C4-2B (cell line): Measurements from ENCODE around the gene SACM1L.

ENCODE experiments used
- ZFX ChIP-seq: fragments of 450-650 bp; IDR thresholded peaks from 2 replicates; pipeline ENCODE4 v1.6.1; 2017
- TF ChIP-seq, protein P1 (sequence below): fragments of 450-650 bp; conservative IDR thresholded peaks from 2 replicates; pipeline ENCODE4 v1.5.1; 2017; ENCODE audit warnings: mild to moderate bottlenecking

DNA sequence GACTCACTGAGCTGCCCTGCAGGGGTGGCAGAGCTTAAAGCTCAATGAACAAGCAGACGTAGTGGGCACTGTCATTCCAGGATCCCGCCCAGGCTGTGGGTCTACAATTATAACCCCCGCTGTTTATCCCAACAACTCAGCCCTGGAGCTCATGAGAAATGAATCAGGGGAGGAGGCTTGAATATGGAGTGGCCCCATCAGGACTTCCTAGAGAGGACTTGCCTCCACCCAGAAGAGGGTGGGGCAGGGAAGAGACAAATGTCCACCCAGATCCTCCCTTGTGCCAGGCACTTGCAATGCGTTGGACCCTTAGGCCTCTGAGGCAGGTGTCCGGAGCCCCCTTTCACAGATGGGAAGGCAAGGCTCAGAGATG is 74.1 kb downstream of the SACM1L start:
- TF ChIP-seq, protein P1, sequence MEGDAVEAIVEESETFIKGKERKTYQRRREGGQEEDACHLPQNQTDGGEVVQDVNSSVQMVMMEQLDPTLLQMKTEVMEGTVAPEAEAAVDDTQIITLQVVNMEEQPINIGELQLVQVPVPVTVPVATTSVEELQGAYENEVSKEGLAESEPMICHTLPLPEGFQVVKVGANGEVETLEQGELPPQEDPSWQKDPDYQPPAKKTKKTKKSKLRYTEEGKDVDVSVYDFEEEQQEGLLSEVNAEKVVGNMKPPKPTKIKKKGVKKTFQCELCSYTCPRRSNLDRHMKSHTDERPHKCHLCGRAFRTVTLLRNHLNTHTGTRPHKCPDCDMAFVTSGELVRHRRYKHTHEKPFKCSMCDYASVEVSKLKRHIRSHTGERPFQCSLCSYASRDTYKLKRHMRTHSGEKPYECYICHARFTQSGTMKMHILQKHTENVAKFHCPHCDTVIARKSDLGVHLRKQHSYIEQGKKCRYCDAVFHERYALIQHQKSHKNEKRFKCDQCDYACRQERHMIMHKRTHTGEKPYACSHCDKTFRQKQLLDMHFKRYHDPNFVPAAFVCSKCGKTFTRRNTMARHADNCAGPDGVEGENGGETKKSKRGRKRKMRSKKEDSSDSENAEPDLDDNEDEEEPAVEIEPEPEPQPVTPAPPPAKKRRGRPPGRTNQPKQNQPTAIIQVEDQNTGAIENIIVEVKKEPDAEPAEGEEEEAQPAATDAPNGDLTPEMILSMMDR, result no peak
- TF ChIP-seq ZFX, result no peak
